Measurements from ENCODE around the gene NEK9.
A peak's percentile ranks its signal among the peaks of the same experiment; 100 is the strongest.

The NEK9 gene

GRCh38 chr14:75162631-75163030 lies 35.8 kb upstream of the NEK9 start:
- Histone ChIP-seq H3K36me3 (no peaks in the 10 kb centered on the region), H3K27me3 (no peaks in the 10 kb centered on the region), H3K27ac (no peak overlapping the region), H3K9me3 (no peaks in the 10 kb centered on the region), H3K4me3 (ENCODE audit: low read depth in 1 of 2, low read length in 1 of 2) (no peak overlapping the region), H3K4me1 (ENCODE audit: control insufficient read depth in 1 of 2, insufficient read depth in 1 of 2, low read depth in 1 of 2, low read length in 1 of 2) (peaks cover 7 to 13% of the 10 kb centered on the region in 2 experiments)
- TF ChIP-seq CTCF (IDR thresholded peaks at IDR 0.05): no peak

- no peak for TF ChIP-seq CTCF (IDR thresholded peaks at IDR 0.05)
- H3K9me3 ChIP-seq: no peaks in the 10 kb centered on the region
- peaks cover 0 to 6% of the 10 kb centered on the region in 2 experiments for H3K4me1 ChIP-seq (ENCODE audit: control insufficient read depth in 1 of 2, insufficient read depth in 1 of 2, low read depth in 1 of 2, low read length in 1 of 2)
Observed at GRCh38 chr14:75158843-75159614, 32.2 kb upstream of the NEK9 start.

GRCh38 chr14:75156901-75157300 lies 30.1 kb upstream of the NEK9 start:
- no peaks in the 10 kb centered on the region for H3K27me3 ChIP-seq
- no peaks in the 10 kb centered on the region for H3K36me3 ChIP-seq
- no peak overlapping the region for H3K4me3 ChIP-seq (ENCODE audit: low read depth in 1 of 2, low read length in 1 of 2)
- peaks cover 6 to 8% of the 10 kb centered on the region in 2 experiments for H3K4me1 ChIP-seq (ENCODE audit: control insufficient read depth in 1 of 2, insufficient read depth in 1 of 2, low read depth in 1 of 2, low read length in 1 of 2)
- no peak for TF ChIP-seq CTCF (IDR thresholded peaks at IDR 0.05)
- H3K27ac ChIP-seq: no peak overlapping the region
- no peaks in the 10 kb centered on the region for H3K9me3 ChIP-seq

More at GRCh38 chr14:75158843-75159614, 32.2 kb upstream of the NEK9 start:
- Histone ChIP-seq H3K27ac (peak overlapping the region; percentile 16), H3K36me3 (no peaks in the 10 kb centered on the region), H3K27me3 (no peaks in the 10 kb centered on the region), H3K4me3 (ENCODE audit: low read depth in 1 of 2, low read length in 1 of 2) (no peak overlapping the region)

- H3K9me3 ChIP-seq: no peaks in the 10 kb centered on the region
- peaks cover 6 to 10% of the 10 kb centered on the region in 2 experiments for H3K4me1 ChIP-seq (ENCODE audit: control insufficient read depth in 1 of 2, insufficient read depth in 1 of 2, low read depth in 1 of 2, low read length in 1 of 2)
- H3K27me3 ChIP-seq: no peaks in the 10 kb centered on the region
- no peak for TF ChIP-seq CTCF (IDR thresholded peaks at IDR 0.05)
- H3K36me3 ChIP-seq: no peaks in the 10 kb centered on the region
- H3K4me3 ChIP-seq (ENCODE audit: low read depth in 1 of 2, low read length in 1 of 2): no peak overlapping the region
- H3K27ac ChIP-seq: no peak overlapping the region
Observed at GRCh38 chr14:75156111-75156510, 29.3 kb upstream of the NEK9 start.

- Histone ChIP-seq H3K27me3 (no peaks in the 10 kb centered on the region), H3K36me3 (no peaks in the 10 kb centered on the region), H3K4me3 (ENCODE audit: low read depth in 1 of 2, low read length in 1 of 2) (no peak overlapping the region), H3K4me1 (ENCODE audit: control insufficient read depth in 1 of 2, insufficient read depth in 1 of 2, low read depth in 1 of 2, low read length in 1 of 2) (peaks cover 8 to 13% of the 10 kb centered on the region in 2 experiments), H3K9me3 (no peaks in the 10 kb centered on the region), H3K27ac (no peak overlapping the region)
- TF ChIP-seq CTCF (IDR thresholded peaks at IDR 0.05): no peak
Observed at GRCh38 chr14:75155169-75155568, 28.3 kb upstream of the NEK9 start.

Data from neutrophil (primary cell).